Middle frontal gyrus (tissue), 1 donor: Measurements from ENCODE around the gene IZUMO2.

ENCODE experiments used
- DNase-seq: peaks from one replicate; pipeline ENCODE4 v3.0.0-alpha.2; 2015; ENCODE audit warnings: low spot score; ENCODE audit errors: extremely low spot score

IZUMO2 gene

GRCh38 chr19:50162988-50163387 lies at the start of gene IZUMO2:
IZUMO2 (minus strand) TSS chr19:50163281; CDS start chr19:50163194, 87 bp downstream.
- DNase-seq, result no peak

- DNase-seq, result no peak
These were observed 47.3 kb upstream of the IZUMO2 start for GRCh38 chr19:50210425-50210824.

- DNase-seq, result no peak
These were observed 46.0 kb upstream of the IZUMO2 start for GRCh38 chr19:50209131-50209530.

GRCh38 chr19:50207730-50208129 lies 44.6 kb upstream of the IZUMO2 start:
- DNase-seq, result no peak

GRCh38 chr19:50206191-50206590 lies 43.1 kb upstream of the IZUMO2 start:
- no peak for DNase-seq

- no peak for DNase-seq
These were observed 42.6 kb upstream of the IZUMO2 start for GRCh38 chr19:50205681-50206138.

DNA sequence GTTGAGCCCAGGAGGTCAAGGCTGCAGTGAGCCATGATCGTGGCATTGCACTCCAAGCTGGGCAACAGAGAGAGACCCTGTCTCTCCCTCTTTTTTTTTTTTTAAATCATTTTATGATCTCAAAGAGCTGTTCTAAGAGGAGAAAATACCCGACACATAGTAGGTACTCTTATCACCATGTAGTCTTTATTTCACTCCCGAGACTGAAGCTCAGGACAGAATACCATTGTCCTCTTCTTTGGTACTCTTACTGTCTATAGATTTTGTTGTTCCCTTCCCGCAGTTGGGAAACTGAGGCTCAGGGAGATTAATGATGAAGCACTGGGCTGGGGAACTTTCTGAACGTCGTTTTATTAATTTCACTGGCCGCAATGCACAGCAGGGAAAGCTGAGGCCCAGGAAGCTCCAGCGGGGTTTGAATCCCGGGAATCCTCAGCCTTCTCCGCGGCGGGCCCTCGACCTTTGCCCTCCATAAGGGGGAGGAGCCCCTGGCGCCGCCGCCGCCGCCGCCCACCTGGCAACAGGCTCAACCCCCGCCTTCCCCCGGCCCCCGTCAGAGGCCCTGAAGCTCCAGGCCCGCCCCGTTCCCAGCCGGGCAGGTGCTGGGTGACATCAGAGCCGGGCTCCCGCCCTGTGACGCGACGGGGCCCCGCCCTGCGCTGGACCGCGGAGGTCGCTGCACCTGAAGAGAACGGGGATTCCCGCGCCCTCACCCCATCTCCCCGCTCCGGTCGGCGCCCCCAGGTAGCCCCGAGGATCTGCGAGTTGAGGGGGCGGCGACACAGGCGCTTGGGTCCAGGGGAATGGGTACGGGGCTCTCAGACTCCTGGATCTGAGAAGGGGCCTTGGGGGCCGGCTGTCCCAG lies 42.0 kb upstream of the IZUMO2 start:
- DNase-seq, result no peak

DNA sequence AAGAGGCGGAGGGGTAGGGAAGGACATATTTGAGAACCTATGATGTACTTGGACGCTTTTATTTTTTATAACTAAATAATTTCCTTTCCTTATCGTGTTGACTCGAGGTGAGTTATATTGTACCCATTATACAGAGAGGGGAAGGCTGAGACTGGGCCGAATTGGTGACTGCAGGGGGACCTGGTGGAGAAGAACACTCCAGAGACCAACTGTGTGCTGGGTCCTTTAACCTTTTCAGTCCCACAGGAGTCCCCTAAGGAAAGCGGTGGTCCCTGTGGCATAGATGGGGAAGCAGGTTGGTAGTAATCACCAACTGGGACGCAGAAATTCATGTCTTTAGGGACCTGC lies 41.0 kb upstream of the IZUMO2 start:
- DNase-seq, result no peak

DNA sequence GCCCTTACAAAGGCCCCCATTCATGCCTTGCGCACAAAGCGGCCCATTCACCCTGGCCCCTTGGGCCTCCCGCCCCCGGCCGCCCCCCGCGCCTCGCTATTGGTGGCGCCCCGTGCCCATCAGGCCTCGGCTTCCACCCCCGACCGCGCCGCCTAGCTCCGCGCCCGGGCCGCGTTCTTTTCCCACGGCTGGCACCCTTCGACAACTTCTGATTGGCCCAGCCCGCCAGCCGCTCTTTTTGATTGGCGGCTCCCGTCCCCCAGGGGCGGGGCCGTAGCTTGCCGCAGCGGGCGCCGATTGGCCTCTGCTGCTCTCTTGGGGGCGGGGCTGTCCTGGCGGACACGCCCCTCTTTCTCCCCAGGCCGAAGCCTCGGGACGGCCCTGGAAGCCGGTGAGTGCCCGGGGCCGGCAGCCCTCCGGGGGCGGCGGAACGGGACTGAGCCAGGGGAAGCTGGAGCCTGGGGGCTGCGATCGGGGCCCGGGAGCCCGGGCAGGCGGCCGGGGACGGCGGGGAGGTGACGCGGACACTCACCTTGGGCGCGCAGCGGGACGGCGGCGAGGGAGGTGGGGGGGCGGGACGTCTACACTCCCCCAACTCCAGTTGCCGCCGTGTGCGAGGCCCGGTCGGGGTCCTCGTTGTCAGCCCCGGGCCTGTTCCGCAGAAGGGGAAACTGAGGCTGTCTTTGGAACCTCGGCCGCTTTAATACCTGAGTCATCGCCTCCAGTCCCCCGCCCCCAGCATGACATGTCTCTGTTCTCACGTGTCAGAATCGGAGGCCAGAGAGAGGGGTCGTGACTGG lies 40.4 kb upstream of the IZUMO2 start, which contains the start of gene MYH14:
Gene MYH14 (plus strand): TSS at position 342 of the 800 bp plus-strand sequence. CDS start 6,744 bp downstream, outside the sequence.
- peak; percentile 95 for DNase-seq

DNA sequence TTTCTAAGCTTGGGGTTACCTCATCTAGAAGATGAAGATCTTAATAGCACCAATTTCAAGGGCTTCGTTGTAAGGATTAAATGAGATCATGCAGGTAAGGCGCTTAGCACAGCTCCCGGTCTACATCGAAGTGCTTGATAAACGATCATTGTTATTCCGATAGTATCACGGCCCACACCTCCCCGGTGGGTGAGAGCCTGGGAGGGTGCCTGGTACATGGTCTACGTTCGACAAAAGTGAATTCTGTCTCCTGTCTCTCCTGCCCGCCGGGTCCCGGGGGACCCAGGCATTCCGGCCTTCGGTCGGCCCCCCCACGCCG lies 39.8 kb upstream of the IZUMO2 start:
- no peak for DNase-seq

DNA sequence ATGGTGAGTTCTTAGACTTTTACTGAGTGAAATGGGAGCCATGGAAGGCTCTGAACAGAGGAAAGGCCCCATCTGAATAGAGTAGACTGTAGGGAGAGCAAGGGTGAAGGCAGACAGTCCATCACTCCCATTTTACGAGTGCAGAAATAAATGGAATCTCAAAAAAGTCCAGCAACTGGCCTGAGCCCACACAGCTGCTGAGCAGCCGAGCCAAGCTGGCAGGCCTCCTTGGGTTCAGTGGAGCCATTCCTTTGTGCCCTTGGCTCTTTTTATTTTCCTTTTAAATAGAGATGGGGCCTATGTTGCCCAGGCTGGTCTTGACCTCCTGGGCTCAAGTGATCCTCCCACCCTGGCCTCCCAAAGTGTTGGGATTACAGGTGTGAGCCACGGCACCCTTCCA lies 39.3 kb upstream of the IZUMO2 start:
- DNase-seq, result no peak

DNA sequence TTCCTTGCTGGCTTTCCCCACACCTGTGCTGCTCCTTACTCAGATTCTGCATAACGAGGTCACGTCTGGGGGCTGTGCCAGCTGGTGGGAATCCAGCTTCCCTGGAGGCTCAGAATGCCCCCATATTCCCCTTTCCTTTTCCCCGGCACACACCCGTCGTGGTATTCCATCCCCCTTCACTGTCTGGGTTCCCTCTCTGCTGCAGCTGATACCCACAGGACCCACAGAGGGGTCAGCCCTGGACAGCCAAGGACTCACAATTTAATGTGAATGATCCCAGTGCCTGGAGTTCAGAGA lies 36.1 kb upstream of the IZUMO2 start:
- DNase-seq, result no peak

DNA sequence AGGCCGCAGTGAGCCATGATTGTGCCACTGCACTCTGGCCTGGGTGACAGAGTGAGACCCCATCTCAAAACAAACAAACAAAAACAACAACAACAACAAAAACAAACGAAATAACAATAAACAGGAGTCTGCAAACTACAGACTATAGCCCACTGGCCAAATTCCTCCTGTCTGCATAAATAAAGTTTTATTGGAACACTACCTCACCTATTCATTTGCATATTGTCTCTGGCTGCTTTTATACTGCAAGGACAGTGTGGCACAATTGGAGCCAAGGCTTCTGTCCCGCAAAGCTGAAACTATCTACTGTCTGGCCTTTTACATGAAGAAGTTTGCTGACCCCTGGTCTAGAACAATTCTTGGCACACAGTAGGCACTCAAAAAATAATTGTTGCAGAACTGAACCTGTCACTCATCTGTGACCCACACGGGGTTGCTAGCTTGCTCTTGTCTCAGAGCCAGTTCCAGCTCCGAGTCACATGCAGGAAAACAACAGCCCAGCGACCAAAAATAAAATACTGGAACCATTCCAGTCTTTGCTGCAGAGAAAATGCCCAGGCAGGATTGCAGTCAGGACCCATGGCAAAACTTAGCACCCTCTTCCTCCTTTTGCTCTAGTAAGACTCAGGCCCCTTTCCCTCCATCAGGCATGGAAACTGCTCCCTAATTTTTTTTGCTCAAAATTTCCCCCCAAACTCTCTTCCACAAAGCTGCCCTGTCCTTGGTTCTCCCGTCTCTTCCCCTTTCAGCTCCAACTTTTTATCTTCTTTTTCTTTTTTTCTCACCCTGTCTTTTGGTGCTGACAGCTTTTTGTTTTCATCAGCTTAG lies 35.6 kb upstream of the IZUMO2 start:
- DNase-seq, result no peak

DNA sequence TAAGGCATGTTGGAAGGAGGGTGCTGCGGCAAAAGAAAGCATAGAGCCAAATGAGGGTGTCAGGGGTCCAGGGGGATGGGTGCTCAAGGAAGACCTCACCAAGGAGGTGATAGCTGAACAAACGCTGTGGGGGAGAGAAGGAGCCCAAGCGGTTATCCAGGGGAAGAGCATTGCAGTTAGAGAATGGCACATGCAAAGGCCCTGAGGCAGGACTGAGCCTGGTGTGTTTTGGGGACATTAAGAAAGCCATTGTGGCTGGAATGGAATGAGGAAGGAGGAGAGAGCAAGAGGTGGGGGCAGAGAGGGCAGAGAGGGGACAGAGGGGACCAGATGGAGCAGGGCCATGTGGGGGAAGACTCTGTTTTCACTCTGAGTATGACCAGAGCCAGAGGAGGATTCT lies 34.3 kb upstream of the IZUMO2 start:
- no peak for DNase-seq

GRCh38 chr19:50196322-50196932 lies 33.3 kb upstream of the IZUMO2 start:
- DNase-seq, result no peak

DNA sequence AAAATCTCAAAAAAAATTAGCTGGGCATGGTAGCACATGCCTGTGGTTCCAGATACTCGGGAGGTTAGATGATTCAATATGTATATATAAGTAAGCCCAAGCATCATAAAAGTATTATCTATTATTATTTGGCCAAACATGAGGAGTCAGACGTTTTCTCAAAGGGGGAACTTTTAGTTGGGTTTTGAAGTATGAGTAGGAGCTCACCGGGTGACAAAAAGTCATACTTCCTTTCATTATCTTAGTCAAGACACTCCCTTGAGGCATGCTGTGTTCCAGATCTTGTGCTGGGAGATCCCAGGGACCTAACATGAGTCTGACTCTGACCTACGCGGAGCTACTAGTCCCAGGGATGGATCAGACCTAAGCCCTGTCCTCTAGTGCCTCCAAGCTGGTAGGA lies 32.1 kb upstream of the IZUMO2 start:
- DNase-seq, result no peak

- DNase-seq, result no peak
These were observed 29.6 kb upstream of the IZUMO2 start for GRCh38 chr19:50192463-50193211.

DNA sequence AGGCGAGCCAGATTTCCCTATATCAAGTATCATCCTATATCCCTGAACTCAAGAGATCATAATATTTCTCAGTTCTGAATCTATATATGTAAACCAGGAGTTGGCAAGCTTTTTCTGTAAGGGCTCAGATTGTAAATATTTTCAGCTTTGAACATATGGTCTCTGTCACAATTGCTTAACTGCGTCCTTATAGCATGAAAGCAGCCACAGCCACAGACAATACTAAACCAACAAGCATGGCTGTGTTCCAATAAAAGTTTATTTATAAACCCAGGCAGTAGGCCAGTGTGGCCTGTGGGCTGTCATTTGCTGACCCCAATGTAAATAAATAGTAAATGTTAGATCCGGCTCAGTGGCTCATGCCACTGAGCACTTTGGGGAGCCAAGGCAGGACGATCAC lies 28.1 kb upstream of the IZUMO2 start:
- no peak for DNase-seq

DNA sequence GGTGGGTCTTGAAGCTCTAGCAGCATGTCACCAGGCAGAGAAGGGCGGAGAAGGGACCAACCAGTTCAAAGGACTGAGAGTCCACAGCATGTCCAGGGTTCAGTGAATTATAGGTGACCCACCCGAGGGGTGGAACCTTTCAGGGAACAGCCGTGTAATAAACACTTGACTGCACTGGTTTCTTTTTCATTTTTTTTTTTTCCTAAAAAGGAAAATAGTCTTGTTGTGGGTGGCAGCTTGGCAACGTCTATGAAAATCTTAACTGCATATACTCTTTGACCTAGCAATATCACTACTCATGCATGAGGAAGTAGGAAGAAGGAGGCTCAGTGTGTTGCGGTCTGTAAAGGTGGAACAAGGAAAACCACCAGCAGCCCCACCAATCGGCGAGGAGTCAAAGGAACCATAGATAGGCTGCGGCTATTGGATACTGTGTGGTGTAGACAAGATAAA lies 27.4 kb upstream of the IZUMO2 start:
- no peak for DNase-seq

GRCh38 chr19:50189331-50189730 lies 26.2 kb upstream of the IZUMO2 start:
- DNase-seq, result no peak

- no peak for DNase-seq
These were observed 24.9 kb upstream of the IZUMO2 start for GRCh38 chr19:50187937-50188336.
